Neural progenitor cell (in vitro differentiated cells): ENCODE measurements around the gene REPS1. TPM values are rescaled to one million over a fixed set of nuclear protein-coding genes. Genes with fewer than 3 reads are reported as not detected.
"Not testable (repeated sequence)": the region's sequence is repeated elsewhere in the genome, so short reads cannot be mapped to it uniquely, and the experiment has no call there.

Experiments used
- DNase-seq: peaks from one replicate; pipeline ENCODE4 v3.0.0-alpha.2; 2016; ENCODE audit warnings: low spot score
- H2AFZ ChIP-seq: fragments of 200-600 bp; sonication (generic); replicated peaks from 2 replicates; pipeline ENCODE4 v1.6.1; 2016; ENCODE audit warnings: antibody characterized with exemption
- H3F3A ChIP-seq: fragments of 200-600 bp; sonication (generic); 2 replicates; pipeline ENCODE4 v1.6.1; 2016; ENCODE audit warnings: antibody characterized with exemption, low read depth
- H3K27ac ChIP-seq: fragments of 200-600 bp; sonication (generic); 2 replicates; pipeline ENCODE4 v1.5.1; 2016; ENCODE audit warnings: mild to moderate bottlenecking
- H3K27me3 ChIP-seq: fragments of 200-600 bp; sonication (generic); 2 replicates; pipeline ENCODE4 v1.6.1; 2016; ENCODE audit warnings: mild to moderate bottlenecking, moderate library complexity
- H3K36me3 ChIP-seq: fragments of 200-600 bp; sonication (generic); 2 replicates; pipeline ENCODE4 v1.5.1; 2016
- H3K4me1 ChIP-seq: fragments of 200-600 bp; sonication (generic); 2 replicates; pipeline ENCODE4 v1.6.1; 2016; ENCODE audit warnings: mixed run types
- H3K4me2 ChIP-seq: fragments of 200-600 bp; sonication (generic); 2 replicates; pipeline ENCODE4 v1.6.1; 2016
- H3K4me3 ChIP-seq: fragments of 200-600 bp; sonication (generic); 2 replicates; pipeline ENCODE4 v1.5.1; 2016
- H3K79me2 ChIP-seq: fragments of 200-600 bp; sonication (generic); 2 replicates; pipeline ENCODE4 v1.6.1; 2016; ENCODE audit warnings: low read depth
- H3K9ac ChIP-seq: fragments of 200-600 bp; sonication (generic); 2 replicates; pipeline ENCODE4 v1.6.1; 2016
- H3K9me3 ChIP-seq: fragments of 200-600 bp; sonication (generic); 2 replicates; pipeline ENCODE4 v1.5.1; 2016; ENCODE audit warnings: low read depth
- H4K20me1 ChIP-seq: fragments of 200-600 bp; sonication (generic); 2 replicates; pipeline ENCODE4 v1.6.1; 2016; ENCODE audit warnings: low read depth
- H3K27ac Mint-ChIP-seq: 3 replicates; pipeline ENCODE4 v1.8.0; 2021; ENCODE audit warnings: mixed read lengths
- H3K27me3 Mint-ChIP-seq: 2 replicates; pipeline ENCODE4 v1.8.0; 2022; ENCODE audit warnings: low read depth, mild to moderate bottlenecking, inconsistent platforms, moderate library complexity, mixed read lengths; ENCODE audit not compliant: insufficient read depth
- H3K36me3 Mint-ChIP-seq: 3 replicates; pipeline ENCODE4 v1.8.0; 2021; ENCODE audit warnings: mixed read lengths
- H3K4me1 Mint-ChIP-seq: 3 replicates; pipeline ENCODE4 v1.8.0; 2021; ENCODE audit warnings: mixed read lengths
- H3K4me3 Mint-ChIP-seq: 3 replicates; pipeline ENCODE4 v1.8.0; 2021; ENCODE audit warnings: mild to moderate bottlenecking, moderate library complexity, mixed read lengths
- H3K9me3 Mint-ChIP-seq: 3 replicates; pipeline ENCODE4 v1.8.0; 2020; ENCODE audit warnings: mixed read lengths
- EZH2 ChIP-seq: fragments of 200-600 bp; sonication (generic); IDR thresholded peaks from 2 replicates; pipeline ENCODE4 v1.6.1; 2017; ENCODE audit warnings: antibody characterized with exemption, mild to moderate bottlenecking, moderate library complexity
- EZH2phosphoT487 ChIP-seq: fragments of 200-600 bp; sonication (generic); IDR thresholded peaks from 2 replicates; pipeline ENCODE4 v1.6.1; 2017; ENCODE audit warnings: antibody characterized with exemption
- total RNA-seq: library from RNA; depleted of rRNA; stranded (reverse); fragments of >200 nt; gene quantifications from 2 replicates; pipeline ENCODE4 v1.2.3, GENCODE V29; 2015; ENCODE audit warnings: low replicate concordance
- TF ChIP-seq, protein P1 (sequence below): fragments of 200-600 bp; sonication (generic); IDR thresholded peaks from 2 replicates; pipeline ENCODE4 v1.5.1; 2017; ENCODE audit warnings: antibody characterized with exemption, mild to moderate bottlenecking

The REPS1 gene
- total RNA-seq, 1 donor from 2014 or later, result 97.5 TPM

DNA sequence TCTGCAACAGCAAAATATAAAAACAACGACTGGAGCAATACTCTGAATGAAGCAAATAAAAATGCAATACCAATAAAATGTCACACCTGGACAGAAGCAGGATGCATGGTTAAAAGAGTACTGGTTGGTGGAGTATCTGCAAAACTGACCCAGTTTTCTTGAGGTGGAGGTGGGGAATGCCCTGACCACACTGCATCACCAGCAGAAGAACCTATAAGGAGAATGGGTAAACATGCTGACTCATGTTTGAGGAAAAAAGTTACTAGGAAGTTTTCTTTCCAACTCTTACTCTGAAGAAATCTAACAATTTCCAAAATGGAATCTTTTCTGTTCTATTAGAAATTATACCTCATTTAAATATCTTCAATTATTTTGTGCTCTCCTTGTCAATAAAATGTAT is 43.6 kb downstream of the REPS1 start:
- Mint-ChIP-seq H3K27me3 (no peaks in the 10 kb centered on the region), H3K9me3 (no peaks in the 10 kb centered on the region), H3K4me1 (peaks cover 5% of the 10 kb centered on the region), H3K27ac (no peak overlapping the region), H3K4me3 (no peak overlapping the region), H3K36me3 (peaks cover 23% of the 10 kb centered on the region)
- Histone ChIP-seq H3K9ac (no peak overlapping the region), H3K4me3 (no peak overlapping the region), H3K27me3 (no peaks in the 10 kb centered on the region), H2AFZ (no peak overlapping the region), H4K20me1 (peaks cover 21% of the 10 kb centered on the region), H3F3A (no peaks in the 10 kb centered on the region), H3K36me3 (peaks cover 19% of the 10 kb centered on the region), H3K4me2 (no peak overlapping the region), H3K4me1 (peaks cover 7% of the 10 kb centered on the region), H3K27ac (no peak overlapping the region), H3K79me2 (peaks cover 44% of the 10 kb centered on the region), H3K9me3 (no peaks in the 10 kb centered on the region)
- TF ChIP-seq EZH2, result no peak
- TF ChIP-seq, protein P1, sequence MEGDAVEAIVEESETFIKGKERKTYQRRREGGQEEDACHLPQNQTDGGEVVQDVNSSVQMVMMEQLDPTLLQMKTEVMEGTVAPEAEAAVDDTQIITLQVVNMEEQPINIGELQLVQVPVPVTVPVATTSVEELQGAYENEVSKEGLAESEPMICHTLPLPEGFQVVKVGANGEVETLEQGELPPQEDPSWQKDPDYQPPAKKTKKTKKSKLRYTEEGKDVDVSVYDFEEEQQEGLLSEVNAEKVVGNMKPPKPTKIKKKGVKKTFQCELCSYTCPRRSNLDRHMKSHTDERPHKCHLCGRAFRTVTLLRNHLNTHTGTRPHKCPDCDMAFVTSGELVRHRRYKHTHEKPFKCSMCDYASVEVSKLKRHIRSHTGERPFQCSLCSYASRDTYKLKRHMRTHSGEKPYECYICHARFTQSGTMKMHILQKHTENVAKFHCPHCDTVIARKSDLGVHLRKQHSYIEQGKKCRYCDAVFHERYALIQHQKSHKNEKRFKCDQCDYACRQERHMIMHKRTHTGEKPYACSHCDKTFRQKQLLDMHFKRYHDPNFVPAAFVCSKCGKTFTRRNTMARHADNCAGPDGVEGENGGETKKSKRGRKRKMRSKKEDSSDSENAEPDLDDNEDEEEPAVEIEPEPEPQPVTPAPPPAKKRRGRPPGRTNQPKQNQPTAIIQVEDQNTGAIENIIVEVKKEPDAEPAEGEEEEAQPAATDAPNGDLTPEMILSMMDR, result no peak
- TF ChIP-seq EZH2phosphoT487, result no peak
- no peak for DNase-seq

DNA sequence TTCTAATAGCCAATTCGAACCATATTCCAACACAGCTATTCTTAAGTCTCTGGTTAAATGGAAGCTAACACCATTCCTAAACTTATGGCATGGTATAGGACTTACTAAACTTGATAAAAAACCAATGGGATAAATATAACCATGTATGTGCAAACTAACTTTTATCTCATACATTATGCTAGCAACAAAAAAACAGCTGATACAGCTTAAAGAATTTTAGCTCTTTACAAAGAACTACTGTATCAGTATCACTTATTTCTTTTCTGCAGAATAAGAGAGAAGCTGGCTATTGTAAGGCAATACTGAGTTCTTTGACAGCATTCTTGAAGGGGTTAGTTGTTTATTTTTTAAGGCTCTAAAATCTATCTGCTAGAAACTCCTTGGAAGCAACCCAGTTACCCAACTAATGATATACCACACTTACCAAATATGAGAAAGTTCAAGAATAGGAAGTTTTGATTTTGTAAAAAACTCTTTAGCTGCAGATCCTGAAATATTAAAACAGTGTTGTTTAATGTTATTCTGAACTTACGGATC is 44.9 kb downstream of the REPS1 start:
- TF ChIP-seq EZH2, result no peak
- TF ChIP-seq, protein P1, result no peak
- TF ChIP-seq EZH2phosphoT487, result no peak
- Mint-ChIP-seq H3K36me3 (peaks cover 30% of the 10 kb centered on the region), H3K27ac (no peak overlapping the region), H3K9me3 (no peaks in the 10 kb centered on the region), H3K27me3 (no peaks in the 10 kb centered on the region), H3K4me1 (peaks cover 5% of the 10 kb centered on the region), H3K4me3 (no peak overlapping the region)
- Histone ChIP-seq H3K27me3 (no peaks in the 10 kb centered on the region), H3K9me3 (no peaks in the 10 kb centered on the region), H3K4me3 (no peak overlapping the region), H2AFZ (no peak overlapping the region), H4K20me1 (peaks cover 8% of the 10 kb centered on the region), H3F3A (no peaks in the 10 kb centered on the region), H3K79me2 (peaks cover 31% of the 10 kb centered on the region), H3K9ac (no peak overlapping the region), H3K4me2 (no peak overlapping the region), H3K27ac (no peak overlapping the region), H3K36me3 (peaks cover 30% of the 10 kb centered on the region), H3K4me1 (peaks cover 7% of the 10 kb centered on the region)
- DNase-seq, result no peak

DNA sequence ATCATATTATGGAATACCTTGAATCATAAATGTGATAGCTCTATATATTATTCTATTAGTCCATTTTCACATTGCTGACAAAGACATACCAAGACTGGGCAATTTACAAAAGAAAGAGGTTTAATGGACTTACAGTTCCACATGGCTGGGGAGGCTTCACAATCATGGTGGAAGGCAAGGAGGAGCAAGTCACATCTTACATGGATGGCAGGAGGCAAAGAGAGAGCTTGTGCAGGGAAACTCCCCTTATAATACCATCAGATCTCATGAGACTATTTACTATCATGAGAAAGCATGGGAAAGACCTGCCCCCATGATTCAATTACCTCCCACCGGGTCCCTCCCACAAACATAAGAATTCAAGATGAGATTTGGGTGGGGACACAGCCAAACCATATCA is 51.2 kb downstream of the REPS1 start:
- not testable (repeated sequence) for DNase-seq, H3K27ac Mint-ChIP-seq, H3K79me2 ChIP-seq, H3K4me3 Mint-ChIP-seq, H3K9me3 ChIP-seq, H4K20me1 ChIP-seq, H3K4me1 Mint-ChIP-seq, H3K27me3 ChIP-seq, H3K27ac ChIP-seq, H3K4me3 ChIP-seq, H3K27me3 Mint-ChIP-seq, H3K9ac ChIP-seq, H3F3A ChIP-seq, H3K4me2 ChIP-seq, H2AFZ ChIP-seq, H3K4me1 ChIP-seq
- peaks cover 18% of the 10 kb centered on the region for H3K9me3 Mint-ChIP-seq
- peaks cover 44% of the 10 kb centered on the region for H3K36me3 Mint-ChIP-seq
- peaks cover 42% of the 10 kb centered on the region for H3K36me3 ChIP-seq

DNA sequence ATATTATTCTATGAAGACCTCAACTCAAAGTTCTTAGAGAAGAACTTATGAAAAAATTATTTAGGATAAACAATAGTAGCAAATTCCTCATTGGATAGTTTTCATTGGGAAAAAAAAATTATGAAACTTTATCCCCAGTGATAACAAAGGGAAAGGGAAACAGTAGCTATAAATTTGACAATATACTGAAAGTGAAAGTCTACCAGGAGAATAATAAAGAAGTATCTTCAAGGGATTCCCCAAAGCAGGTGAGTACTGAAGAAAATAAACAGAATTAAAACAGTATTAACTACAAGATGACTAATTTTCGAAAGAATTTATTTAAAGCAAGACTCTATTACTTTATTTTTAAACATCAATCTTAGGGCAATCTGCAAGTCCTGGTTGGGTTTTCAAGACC is 56.4 kb downstream of the REPS1 start:
- Histone ChIP-seq H4K20me1 (no peaks in the 10 kb centered on the region), H3K4me3 (no peak overlapping the region), H3K79me2 (no peaks in the 10 kb centered on the region), H2AFZ (no peak overlapping the region), H3K27me3 (no peaks in the 10 kb centered on the region), H3K36me3 (peaks cover 23% of the 10 kb centered on the region), H3K4me2 (no peak overlapping the region), H3K9ac (no peak overlapping the region), H3K27ac (no peak overlapping the region), H3K9me3 (no peaks in the 10 kb centered on the region), H3K4me1 (no peaks in the 10 kb centered on the region), H3F3A (peaks cover 4% of the 10 kb centered on the region)
- H3K4me3 Mint-ChIP-seq, result no peak overlapping the region
- no peak for TF ChIP-seq EZH2
- TF ChIP-seq EZH2phosphoT487, result no peak
- H3K9me3 Mint-ChIP-seq, result peaks cover 10% of the 10 kb centered on the region
- H3K36me3 Mint-ChIP-seq, result peaks cover 16% of the 10 kb centered on the region
- peaks cover 3% of the 10 kb centered on the region for H3K4me1 Mint-ChIP-seq
- H3K27ac Mint-ChIP-seq, result no peak overlapping the region
- DNase-seq, result no peak
- no peaks in the 10 kb centered on the region for H3K27me3 Mint-ChIP-seq
